HG03342 (cell line): ENCODE results near the gene ZNRF3.

Source experiments
- ATAC-seq: cut with Tn5 transposase; IDR thresholded peaks from one replicate; pipeline ENCODE4 v1.9.1; 2021; ENCODE audit warnings: mild to moderate bottlenecking, moderate library complexity; ENCODE audit not compliant: unreplicated experiment

The ZNRF3 gene

DNA sequence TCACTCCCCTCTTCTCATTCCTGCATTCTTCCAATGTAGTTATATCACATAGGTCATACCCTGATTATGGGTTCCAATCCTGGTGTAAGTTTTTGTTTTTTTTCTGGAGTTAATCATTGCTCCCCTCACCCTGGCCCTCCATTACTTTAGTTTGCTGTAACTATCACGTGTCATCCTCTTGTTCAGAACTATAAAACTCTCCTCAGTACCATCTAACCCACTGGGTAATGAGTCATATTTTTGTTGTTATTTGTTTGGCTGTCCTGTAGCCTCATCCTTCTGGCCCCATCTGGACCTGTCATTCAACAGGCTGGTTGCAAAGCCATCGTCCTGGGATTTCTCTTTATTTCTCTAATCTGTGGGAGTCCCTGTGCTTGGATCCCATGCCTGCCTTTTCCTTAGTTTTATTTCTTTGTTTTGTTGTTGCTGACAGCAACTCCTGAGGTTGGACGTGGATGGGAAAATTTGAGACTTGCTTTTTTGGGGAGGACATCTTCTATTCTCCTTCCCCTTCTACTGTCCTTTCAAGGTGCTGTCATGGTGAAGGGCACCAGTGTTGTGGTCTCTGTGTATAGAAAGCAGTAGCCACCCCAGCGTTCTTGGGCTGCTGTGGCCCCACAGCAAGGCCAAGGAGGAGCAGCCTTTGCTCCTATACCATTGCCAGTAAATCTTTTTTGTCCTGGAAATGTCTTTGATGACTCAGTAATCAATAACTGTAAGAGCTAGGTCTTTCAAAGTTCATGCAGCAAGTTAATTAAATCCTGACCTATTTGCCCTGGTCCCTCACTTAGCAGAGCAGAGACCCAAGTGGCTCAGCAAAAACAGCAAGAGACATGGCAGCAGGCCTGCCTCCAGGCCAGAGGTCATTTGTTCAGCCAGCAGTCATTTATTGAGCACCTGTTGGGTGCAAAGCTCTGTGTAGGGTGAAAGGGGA is 95.8 kb downstream of the ZNRF3 start:
- no peak for ATAC-seq

- ATAC-seq, result no peak
Measured at GRCh38 chr22:28980326-28980725, 97.0 kb downstream of the ZNRF3 start.

DNA sequence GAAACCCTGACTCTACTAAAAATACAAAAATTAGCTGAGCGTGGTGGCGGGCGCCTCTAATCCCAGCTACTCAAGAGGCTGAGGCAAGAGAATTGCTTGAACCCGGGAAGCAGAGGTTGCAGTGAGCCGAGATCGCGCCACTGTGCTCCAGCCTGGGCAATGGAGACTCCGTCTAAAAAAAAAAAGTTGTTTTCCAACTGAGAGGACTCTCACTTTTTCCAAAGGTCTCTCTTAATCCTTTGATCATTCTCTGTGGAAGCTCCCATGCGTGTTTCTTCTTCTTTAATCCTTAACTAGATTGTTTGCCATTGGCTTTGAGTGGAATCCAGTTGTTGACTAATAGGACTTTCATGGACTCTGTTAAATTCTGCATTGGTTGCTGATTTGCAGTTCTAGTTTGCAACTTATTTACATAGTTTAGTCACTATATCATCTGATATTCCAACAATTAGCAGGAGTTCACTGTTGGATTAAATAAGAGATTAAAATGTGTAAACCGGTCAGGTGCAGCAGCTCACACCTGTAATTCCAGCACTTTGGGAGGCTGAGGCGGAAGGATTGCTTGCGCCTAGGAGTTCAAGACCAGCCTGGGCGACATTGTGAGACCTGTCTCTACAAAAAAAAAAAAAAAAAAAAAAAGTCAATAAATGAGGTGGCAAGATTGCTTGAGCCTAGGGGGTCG is 98.6 kb downstream of the ZNRF3 start:
- ATAC-seq, result no peak

DNA sequence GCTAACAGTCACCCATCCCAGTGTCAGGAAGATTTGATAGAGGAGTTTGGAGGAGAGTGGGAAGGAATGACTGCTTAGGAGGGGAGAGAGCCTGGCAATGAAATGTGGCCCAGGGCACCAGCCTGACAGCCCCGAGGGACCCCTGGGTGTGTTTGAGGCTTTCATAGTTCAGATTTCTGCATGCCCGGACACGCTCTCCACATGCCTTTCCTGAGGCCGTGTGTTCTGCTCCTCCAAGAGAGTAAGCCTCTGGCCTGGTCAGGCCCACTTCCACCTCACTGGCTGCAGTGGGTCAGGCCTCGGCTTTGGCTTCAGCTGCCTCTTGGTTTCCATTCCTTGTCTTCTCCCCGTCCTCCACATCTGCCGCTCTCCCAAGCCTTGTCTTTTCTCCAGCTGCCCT is 99.8 kb downstream of the ZNRF3 start:
- no peak for ATAC-seq

DNA sequence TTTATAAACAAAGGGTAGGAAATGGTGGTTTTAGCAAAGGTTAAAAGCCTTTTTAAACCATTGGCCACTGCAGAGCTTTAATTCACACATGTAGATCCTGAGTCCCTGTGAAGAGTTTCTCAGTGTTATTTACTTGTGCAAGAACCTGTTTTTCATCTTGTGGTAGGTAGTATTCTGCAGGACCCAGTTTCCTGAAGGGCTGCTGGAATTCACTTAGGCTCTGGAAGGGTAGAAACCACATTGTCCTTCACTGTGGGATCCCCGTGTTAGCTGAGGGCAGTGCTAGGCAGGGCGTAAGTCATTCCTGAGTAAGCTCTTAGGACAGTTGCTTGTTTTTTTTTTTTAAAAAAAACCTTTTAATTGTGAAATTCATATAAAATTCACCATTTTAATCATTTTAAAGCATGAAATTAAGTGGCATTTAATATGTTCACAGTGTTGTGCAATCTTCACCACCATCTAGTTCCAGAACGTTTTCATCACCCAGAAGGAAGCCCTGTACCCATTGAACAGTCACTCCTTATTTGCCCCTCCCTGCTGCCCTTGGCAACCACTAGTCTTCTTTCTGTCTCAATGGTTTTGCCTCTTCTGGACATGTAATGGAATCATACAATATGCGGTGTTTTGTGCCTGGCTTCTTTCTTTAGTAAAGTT is 100.5 kb downstream of the ZNRF3 start:
- no peak for ATAC-seq

GRCh38 chr22:28984482-28985158 is 101.2 kb downstream of the ZNRF3 start:
- no peak for ATAC-seq

- no peak for ATAC-seq
Measured at GRCh38 chr22:28985581-28986290, 102.4 kb downstream of the ZNRF3 start.

- ATAC-seq, result no peak
Measured at GRCh38 chr22:28986366-28986765, 103.0 kb downstream of the ZNRF3 start.

DNA sequence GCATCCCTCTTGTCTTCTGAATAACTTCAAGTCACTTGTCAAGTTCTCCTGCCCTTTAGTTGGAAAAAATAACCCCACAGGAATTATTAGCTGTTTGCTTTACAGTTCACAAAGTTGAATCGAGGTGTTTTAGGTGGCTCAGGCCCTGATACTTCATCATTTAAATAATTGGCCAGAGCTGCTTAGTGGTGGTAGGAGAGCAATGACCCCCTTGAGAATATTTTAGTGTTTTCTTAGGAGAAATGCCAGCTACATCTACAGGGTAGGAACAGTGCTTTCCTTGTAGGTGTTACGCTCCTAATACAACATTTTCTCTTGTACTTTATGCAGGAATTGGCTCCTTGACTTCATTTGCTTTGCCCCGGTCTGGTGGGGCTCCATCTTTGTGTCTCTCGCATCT is 105.1 kb downstream of the ZNRF3 start:
- no peak for ATAC-seq

DNA sequence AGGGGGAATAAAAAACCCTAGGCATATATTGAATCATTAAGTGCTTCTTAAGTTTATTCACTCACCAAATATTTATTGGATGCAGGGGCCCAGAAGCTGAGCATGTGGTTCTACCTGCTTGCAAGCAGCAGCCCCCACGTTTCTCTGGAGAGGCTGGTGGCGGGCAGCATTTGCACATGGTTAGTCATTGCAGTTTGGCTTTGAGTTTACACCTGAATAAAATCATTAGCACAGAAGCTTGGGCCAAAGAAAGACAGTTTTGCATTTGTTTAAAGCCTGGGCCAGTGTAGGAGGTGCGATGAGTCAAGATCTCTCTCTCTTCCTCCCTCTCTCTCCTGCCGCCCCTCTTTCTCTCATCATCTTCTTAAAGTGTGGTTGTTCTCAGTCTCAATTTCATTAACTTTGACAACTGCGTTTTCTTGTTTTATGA is 105.7 kb downstream of the ZNRF3 start:
- ATAC-seq, result no peak

DNA sequence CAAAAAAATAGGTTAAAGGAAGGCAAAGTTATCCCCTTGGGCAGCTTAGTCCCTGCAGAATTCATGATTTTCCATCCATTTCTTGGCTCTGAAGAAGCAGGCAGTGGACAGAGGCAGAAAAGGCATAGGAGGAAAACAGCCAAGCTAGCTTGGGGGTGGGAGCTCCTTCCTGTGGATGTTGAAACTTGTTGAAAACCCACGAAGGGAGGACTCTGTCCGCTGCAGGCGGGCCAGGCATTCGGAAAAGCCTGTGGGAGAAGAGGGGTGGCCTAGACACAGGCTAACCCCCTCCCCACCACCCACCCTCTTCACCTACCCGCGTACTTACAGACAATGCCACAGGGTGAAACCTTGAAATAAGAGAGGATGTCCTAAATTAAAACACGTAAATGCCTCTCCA is 106.1 kb downstream of the ZNRF3 start:
- no peak for ATAC-seq

DNA sequence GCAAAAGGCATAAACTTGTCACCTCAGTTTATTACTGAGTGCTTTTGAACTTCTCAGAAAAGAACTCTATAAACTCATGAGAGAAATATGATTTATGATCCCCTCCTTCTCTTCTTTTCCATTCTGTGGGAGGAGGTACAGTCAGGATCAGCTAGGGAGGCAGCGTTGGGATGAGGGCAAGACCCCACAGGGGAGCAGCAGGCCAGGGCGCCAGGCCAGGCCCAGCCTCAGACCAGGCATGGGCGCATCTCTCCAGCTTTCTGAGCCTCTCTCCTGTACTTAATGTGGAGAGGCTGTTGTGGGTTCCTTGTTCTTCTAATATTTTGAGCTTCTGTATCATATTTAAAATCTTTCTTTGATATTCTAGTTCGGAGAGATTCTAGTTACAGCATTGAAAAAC is 106.5 kb downstream of the ZNRF3 start:
- no peak for ATAC-seq

GRCh38 chr22:28992565-28993356 is 109.4 kb downstream of the ZNRF3 start:
- no peak for ATAC-seq

DNA sequence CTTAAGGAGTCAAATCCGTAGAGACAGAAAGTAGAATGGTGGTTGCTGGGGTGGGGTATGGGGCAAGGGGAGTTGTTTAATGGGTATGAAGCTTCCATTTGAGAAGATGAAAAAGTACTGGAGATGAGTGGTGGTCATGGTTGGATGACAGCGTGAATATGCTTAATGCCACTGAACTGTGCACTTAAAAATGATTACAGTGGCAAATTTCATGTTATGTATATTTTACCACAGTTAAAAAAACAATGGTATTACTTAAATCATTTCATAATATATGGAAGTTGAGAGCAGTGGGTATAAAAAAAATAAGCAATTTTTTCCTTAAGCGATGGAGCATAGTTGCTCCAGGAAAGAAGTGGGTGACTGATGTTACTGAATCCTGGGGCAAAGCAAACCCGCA is 111.2 kb downstream of the ZNRF3 start:
- ATAC-seq, result no peak

- no peak for ATAC-seq
Measured at GRCh38 chr22:28995551-28995950, 112.2 kb downstream of the ZNRF3 start.

- no peak for ATAC-seq
Measured at GRCh38 chr22:28997342-28997741, 114.0 kb downstream of the ZNRF3 start.

DNA sequence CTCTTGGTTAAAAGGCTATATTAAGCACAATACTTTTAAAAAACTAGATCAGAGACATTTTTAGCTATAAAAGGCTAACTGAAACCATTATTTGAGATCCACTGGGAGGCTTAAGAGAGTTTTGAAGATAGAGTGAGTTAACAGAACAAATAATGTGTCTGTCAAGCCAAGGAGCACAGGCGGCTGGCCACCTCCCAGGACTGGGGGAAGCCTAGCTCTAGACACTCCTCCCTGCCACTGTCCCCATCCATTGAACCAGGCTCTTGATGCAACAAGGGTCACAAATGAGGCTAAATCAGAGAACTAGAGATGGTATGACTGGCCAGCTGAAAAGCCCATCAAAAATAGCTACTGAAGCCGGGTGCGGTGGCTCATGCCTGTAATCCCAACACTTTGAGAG is 115.3 kb downstream of the ZNRF3 start:
- no peak for ATAC-seq

DNA sequence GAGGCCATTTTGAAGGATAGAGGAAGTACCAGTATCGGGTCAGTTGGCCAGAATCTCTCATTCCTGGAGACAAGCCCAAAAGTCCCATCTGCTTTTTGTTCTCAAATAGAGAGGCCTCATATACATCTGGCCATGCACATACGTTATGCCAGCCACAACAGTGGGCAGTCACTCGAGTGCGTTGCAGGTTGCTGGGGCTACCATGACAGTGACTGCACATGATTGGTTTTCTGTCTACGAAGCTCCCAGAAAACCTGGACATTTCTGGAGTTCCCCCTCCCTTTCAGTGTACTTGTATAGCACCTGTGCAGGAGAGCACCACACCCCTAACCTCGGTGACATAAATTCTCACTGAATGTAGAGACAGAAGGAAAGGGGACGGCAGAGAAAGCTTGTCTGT is 116.1 kb downstream of the ZNRF3 start:
- ATAC-seq, result no peak

DNA sequence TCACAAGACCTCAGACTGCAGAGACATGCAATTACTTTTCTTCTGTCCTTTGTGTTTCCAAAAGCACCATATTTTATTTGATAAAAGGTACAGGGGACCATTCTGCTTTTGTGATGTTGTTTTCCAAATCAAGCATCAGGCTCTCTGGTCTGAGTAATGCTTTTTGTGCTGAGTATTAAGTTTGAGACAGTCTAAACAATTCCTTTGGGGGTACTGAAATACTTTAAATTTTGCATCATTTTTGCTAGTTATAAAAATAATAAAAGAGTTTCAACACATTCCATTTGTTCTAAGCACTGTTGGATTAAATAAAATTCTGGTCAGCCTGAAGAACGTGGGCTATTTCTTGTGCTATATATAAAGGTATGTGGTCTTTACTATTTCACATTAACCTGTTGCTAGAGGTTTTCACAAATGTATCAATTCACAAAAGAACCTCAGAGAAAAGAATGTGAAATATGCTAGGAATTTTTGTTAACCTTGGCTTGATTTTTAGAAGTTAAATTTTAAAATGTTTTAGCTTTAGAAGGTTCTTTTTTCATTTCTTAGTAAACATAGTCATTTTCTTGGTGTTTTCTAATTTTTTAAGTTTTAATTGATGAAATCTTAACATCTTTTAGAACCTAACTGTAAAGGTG is 116.7 kb downstream of the ZNRF3 start:
- ATAC-seq, result no peak
